A673 (cell line): Measurements from ENCODE around the gene ACKR1.

ENCODE experiments used
- CTCF ChIP-seq: fragments of 300-800, 200-600 bp; sonication (generic); conservative IDR thresholded peaks from 2 replicates; pipeline ENCODE4 v1.5.1; 2017; ENCODE audit warnings: low read depth, mild to moderate bottlenecking, antibody characterized with exemption, low read length, moderate library complexity, mixed read lengths
- EZH2 ChIP-seq: fragments of 200-600 bp; sonication (generic); IDR thresholded peaks from 2 replicates; pipeline ENCODE4 v1.6.1; 2017; ENCODE audit warnings: borderline replicate concordance, low read depth, mild to moderate bottlenecking, mixed read lengths, antibody characterized with exemption, low read length; ENCODE audit not compliant: poor library complexity, severe bottlenecking

GRCh38 chr1:159175571-159175970 lies 29.1 kb upstream of the ACKR1 start:
- TF ChIP-seq CTCF, result no peak
- no peak for TF ChIP-seq EZH2
